AG09319 (cell line): ENCODE data around the gene MACO1.

Experiments
- DNase-seq: peaks from one replicate; pipeline ENCODE4 v3.0.0-alpha.2; 2010; ENCODE audit warnings: low read depth; ENCODE audit errors: extremely low read depth
- TF ChIP-seq, protein P1 (sequence below): IDR thresholded peaks from 2 replicates; pipeline ENCODE4 v1.5.1; 2011; ENCODE audit warnings: low read depth, mild to moderate bottlenecking, inconsistent platforms, low read length, moderate library complexity

MACO1 gene

GRCh38 chr1:25525361-25525688, 94.6 kb downstream of the MACO1 start:
- DNase-seq = no peak
- TF ChIP-seq, protein P1, sequence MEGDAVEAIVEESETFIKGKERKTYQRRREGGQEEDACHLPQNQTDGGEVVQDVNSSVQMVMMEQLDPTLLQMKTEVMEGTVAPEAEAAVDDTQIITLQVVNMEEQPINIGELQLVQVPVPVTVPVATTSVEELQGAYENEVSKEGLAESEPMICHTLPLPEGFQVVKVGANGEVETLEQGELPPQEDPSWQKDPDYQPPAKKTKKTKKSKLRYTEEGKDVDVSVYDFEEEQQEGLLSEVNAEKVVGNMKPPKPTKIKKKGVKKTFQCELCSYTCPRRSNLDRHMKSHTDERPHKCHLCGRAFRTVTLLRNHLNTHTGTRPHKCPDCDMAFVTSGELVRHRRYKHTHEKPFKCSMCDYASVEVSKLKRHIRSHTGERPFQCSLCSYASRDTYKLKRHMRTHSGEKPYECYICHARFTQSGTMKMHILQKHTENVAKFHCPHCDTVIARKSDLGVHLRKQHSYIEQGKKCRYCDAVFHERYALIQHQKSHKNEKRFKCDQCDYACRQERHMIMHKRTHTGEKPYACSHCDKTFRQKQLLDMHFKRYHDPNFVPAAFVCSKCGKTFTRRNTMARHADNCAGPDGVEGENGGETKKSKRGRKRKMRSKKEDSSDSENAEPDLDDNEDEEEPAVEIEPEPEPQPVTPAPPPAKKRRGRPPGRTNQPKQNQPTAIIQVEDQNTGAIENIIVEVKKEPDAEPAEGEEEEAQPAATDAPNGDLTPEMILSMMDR = no peak

GRCh38 chr1:25526753-25527152, 96.1 kb downstream of the MACO1 start:
- no peak for DNase-seq
- TF ChIP-seq, protein P1 = no peak

DNA sequence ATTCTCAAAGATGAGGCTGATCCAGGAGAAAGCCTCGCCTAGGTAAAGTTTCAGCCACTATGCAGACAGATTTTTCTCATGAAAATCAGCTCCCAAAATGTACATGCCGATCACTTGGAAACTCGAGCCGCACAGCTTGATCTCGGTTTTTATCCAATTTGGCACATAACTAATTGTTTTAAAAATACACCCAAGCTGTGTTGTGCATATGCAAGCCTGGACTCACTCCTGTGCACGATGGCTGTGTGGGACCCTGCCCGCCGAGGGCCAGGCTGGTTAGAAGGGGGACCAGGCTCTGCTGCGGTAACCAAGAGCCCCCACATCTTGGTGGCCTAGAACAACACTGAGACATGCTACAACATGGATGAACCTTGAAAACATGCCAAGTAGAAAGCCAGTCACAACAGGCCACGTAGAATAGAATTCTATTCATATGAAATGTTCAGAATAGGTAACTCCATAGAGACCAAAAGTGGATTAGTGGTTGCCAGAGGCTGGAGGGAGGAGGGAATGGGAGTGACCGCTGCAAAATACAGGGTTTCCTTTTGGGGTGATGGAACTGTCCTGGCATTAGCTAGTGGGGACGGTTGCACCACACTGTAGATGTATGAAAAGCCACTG, 96.6 kb downstream of the MACO1 start:
- no peak for DNase-seq
- TF ChIP-seq, protein P1 = no peak

- TF ChIP-seq, protein P1 = no peak
- no peak for DNase-seq
Observed at GRCh38 chr1:25527946-25528595, 97.4 kb downstream of the MACO1 start.

- TF ChIP-seq, protein P1 = no peak
- no peak for DNase-seq
Observed at GRCh38 chr1:25528881-25529517, 98.3 kb downstream of the MACO1 start.

- DNase-seq = no peak
- TF ChIP-seq, protein P1 = no peak
Observed at GRCh38 chr1:25529518-25530185, 99.0 kb downstream of the MACO1 start.
